ENCODE data around the gene ATP6V1C2. TPM values are rescaled to one million over a fixed set of nuclear protein-coding genes. Genes with fewer than 3 reads are reported as not detected.
A peak's percentile ranks its signal among the peaks of the same experiment; 100 is the strongest.
"Not testable (repeated sequence)": the region's sequence is repeated elsewhere in the genome, so short reads cannot be mapped to it uniquely, and the experiment has no call there.

Gene ATP6V1C2
- total RNA-seq, 4 donors from 2014 or later = 130 to 418 (median 211) TPM

DNA sequence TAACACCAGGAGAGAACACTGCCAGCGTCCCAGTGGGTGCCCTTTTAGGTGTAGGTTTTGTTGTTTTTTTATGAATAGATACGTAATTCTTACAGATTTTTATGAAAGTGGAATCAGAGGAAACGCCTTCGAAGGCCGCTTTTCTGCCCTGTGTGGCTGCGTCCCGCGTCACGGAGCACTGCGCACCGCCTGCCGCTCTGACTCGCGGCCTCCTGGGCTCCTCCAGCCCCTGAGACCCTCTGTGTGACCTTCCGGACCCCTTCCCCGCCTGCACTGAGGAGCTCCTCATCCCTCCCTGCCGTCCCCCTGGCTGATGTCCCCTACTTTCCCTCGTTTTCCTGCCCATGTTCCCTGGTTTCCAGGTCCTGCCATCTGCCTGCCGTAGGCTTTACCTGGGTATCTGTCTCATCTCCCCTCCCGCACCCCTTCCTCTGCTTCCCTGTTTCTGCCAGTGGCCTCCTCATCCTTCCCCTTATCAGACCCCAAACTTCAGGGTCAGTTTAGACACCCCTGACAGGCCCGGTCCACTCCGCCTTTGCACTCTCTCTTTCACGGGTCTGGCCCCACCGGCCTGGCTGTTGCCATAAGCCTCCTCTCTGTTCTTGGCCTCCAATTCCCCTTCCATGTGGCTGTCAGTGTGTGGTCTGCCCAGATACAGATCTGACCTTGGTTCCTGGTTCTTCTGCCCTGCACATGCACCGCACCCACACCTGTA, 58.5 kb downstream of the ATP6V1C2 start:
- WGBS, 2 donors = 94 to 96% methylated on average over 25 of the region's 25 CpGs
- intact Hi-C loops (cut with DNase I; ENCODE audit: low total_unique reads) = no loop called here
- no peak overlapping the region for H3K4me3 ChIP-seq (ENCODE audit: low read depth, poor library complexity, severe bottlenecking)
- peak in 1 of 2 donors; percentile 78 for DNase-seq (ENCODE audit: low spot score in 2 of 2)
- no peak for TF ChIP-seq POLR2A (IDR thresholded peaks at IDR 0.05)
- TF ChIP-seq, protein P1, sequence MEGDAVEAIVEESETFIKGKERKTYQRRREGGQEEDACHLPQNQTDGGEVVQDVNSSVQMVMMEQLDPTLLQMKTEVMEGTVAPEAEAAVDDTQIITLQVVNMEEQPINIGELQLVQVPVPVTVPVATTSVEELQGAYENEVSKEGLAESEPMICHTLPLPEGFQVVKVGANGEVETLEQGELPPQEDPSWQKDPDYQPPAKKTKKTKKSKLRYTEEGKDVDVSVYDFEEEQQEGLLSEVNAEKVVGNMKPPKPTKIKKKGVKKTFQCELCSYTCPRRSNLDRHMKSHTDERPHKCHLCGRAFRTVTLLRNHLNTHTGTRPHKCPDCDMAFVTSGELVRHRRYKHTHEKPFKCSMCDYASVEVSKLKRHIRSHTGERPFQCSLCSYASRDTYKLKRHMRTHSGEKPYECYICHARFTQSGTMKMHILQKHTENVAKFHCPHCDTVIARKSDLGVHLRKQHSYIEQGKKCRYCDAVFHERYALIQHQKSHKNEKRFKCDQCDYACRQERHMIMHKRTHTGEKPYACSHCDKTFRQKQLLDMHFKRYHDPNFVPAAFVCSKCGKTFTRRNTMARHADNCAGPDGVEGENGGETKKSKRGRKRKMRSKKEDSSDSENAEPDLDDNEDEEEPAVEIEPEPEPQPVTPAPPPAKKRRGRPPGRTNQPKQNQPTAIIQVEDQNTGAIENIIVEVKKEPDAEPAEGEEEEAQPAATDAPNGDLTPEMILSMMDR (IDR thresholded peaks at IDR 0.05) = no peak

DNA sequence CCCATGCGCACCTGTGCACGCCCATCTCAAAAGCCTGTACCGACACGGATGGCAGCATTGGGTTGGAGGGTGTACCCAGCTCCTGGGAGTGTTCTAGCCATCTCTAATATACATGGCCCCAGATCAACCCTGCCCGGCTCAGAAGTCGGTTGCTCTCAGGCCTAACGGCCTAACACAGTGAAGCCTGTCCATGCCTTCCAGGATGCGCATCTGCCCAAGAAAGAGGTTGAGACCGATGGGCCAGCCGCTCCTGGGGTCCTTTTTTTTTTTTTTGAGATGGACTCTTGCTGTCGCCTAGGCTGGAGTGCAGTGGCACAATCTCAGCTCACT, 59.0 kb downstream of the ATP6V1C2 start:
- DNase-seq (ENCODE audit: low spot score in 2 of 2) = peak in 1 of 2 donors; percentile 58
- WGBS, 2 donors = 92% methylated on average over 11 of the region's 11 CpGs
- intact Hi-C loops (cut with DNase I; ENCODE audit: low total_unique reads) = no loop called here
- no peak overlapping the region for H3K4me3 ChIP-seq (ENCODE audit: low read depth, poor library complexity, severe bottlenecking)
- TF ChIP-seq POLR2A (IDR thresholded peaks at IDR 0.05) = no peak
- TF ChIP-seq, protein P1 (IDR thresholded peaks at IDR 0.05) = no peak

DNA sequence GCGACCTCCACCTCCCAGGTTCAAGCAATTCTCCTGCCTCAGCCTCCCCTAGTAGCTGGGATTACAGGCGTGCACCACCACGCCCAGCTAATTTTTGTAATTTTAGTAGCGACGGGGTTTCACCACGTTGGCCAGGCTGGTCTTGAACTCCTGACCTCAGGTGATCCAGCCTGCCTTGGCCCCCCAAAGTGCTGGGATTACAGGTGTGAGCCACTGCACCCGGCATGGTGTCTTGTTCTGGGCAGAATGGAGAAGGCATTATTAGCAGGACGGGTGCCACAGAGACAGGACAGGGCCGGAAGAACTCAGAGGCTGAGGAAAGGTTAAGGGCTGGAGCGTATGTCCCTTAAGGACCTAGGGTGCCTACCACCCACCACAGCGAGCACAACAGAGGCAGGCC, 59.4 kb downstream of the ATP6V1C2 start:
- H3K4me3 ChIP-seq (ENCODE audit: low read depth, poor library complexity, severe bottlenecking); intact Hi-C loops (cut with DNase I; ENCODE audit: low total_unique reads): not testable (repeated sequence)
- 89 to 95% methylated on average over 11 of the region's 11 CpGs for WGBS, 2 donors
- peak in 1 of 2 donors; percentile 74 for DNase-seq (ENCODE audit: low spot score in 2 of 2)

DNA sequence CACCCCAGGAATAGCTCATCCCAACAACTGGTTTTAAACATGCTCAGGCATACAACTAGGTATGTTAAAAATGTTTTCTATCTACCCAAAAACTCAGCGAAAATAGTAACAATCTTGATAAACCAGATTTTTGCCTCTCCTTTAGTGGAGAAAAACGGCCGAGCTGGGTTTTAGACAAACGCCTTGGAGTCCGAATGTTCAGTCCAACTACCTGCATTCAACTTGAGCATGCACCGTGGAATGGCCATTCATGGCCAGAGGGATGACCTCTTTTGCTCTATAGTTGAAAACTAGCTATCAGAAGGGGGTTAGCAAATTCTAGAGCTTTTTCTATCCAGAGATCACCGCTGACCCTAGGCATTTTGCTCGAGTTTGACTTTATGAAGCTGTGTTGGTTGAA, 60.3 kb downstream of the ATP6V1C2 start:
- WGBS, 2 donors = 92 to 95% methylated on average over 8 of the region's 8 CpGs
- no peak for TF ChIP-seq POLR2A (IDR thresholded peaks at IDR 0.05)
- TF ChIP-seq, protein P1 (IDR thresholded peaks at IDR 0.05) = no peak
- no peak for DNase-seq (ENCODE audit: low spot score in 2 of 2)
- intact Hi-C loops (cut with DNase I; ENCODE audit: low total_unique reads) = no loop called here
- H3K4me3 ChIP-seq (ENCODE audit: low read depth, poor library complexity, severe bottlenecking) = no peak overlapping the region

DNA sequence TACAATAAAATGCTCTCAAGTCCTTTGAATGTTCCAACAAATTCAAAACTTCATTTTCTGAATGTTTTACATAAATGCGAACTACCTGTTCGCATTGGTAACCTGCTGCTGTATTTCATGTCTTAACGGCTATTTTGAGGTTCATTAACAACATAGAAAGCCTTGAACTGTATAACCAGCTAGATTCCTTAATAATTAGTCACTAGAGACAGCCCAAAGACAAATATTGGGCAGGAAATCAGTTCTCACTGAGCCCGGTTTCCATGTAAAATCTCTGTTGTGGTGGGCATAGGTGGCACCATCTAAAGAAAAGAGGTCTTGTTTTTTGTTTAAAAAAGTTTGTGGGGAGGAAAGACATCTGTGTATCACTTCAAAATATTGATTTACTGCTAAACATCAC, 62.0 kb downstream of the ATP6V1C2 start:
- no peak for DNase-seq (ENCODE audit: low spot score in 2 of 2)
- TF ChIP-seq POLR2A (IDR thresholded peaks at IDR 0.05) = no peak
- TF ChIP-seq, protein P1 (IDR thresholded peaks at IDR 0.05) = no peak
- intact Hi-C loops (cut with DNase I; ENCODE audit: low total_unique reads) = no loop called here
- no peak overlapping the region for H3K4me3 ChIP-seq (ENCODE audit: low read depth, poor library complexity, severe bottlenecking)
- WGBS, 2 donors = 85 to 87% methylated on average over 4 of the region's 4 CpGs

DNA sequence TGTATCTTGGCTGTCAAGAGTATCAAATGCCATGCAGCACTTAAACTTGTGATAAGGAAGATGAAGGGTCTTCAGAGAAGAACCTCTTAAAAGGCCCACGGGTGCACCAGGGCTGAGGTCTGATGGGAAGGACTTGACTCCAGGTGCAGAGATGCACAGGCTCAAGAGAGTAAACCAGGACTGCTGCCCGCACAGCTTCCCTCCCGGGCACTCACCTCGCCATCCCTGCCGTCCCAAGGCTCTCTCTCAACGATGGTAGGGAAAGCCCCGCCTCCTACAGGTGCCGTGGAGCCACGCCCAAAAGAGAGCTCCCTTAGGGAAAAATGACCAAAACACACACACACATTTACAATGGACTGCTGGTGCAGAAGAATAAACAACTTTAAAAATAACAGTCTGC, 63.3 kb downstream of the ATP6V1C2 start:
- DNase-seq (ENCODE audit: low spot score in 2 of 2) = peak in 1 of 2 donors; percentile 65
- WGBS, 2 donors = 72 to 79% methylated on average over 9 of the region's 9 CpGs
- intact Hi-C loops (cut with DNase I; ENCODE audit: low total_unique reads) = no loop called here
- TF ChIP-seq, protein P1 (IDR thresholded peaks at IDR 0.05) = no peak
- TF ChIP-seq POLR2A (IDR thresholded peaks at IDR 0.05) = no peak
- H3K4me3 ChIP-seq (ENCODE audit: low read depth, poor library complexity, severe bottlenecking) = no peak overlapping the region

Data from lower leg skin (tissue), 4 donors.